DMS53 treated with DMSO at 0.1 percent for 48 hours (cell line): ENCODE results near the gene ARHGAP6.

ENCODE experiments used
- DNase-seq: peaks from one replicate; lab custom pipeline; 2025; ENCODE audit not compliant: unreplicated experiment; lab: John Stamatoyannopoulos, UW

The ARHGAP6 gene

DNA sequence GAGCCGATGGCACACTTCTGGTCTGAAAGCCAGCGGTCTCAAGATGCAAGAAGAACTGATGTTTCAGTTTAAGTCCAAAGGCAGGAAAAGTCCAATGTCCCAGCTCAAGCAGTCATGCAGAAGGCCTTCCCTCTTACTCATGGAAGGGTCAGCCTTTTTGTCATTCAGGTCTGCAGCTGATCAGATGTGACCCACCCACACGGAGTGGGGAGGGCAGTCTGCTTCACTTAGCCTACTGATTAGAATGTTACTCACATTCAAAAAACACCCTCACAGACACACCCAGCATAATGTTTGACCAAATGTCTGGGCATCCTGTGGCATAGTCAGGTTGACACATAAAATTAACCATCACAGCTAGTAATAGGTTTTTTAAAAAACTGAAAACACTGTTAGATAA is 548.0 kb downstream of the ARHGAP6 start:
- no peak for DNase-seq

DNA sequence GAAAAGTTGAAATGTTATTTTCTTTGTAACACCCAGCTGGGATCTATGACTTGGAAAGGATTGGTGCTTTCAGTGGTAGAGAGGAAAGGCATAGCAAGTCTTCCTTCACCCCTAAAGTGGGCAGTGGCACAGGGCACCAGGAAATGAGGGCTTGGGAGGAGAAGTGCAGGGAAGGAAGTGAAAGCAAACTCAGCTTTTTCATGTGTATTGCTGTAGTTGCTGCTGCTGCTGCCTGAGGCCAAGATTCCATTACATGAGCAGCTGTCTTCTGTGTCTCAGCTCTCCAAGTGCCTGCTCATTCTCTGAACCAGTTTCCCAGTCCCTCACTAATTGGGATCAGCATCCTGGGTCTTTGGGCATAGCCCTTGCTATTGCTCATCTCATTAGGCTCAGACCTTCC is 552.0 kb downstream of the ARHGAP6 start:
- DNase-seq, result no peak

DNA sequence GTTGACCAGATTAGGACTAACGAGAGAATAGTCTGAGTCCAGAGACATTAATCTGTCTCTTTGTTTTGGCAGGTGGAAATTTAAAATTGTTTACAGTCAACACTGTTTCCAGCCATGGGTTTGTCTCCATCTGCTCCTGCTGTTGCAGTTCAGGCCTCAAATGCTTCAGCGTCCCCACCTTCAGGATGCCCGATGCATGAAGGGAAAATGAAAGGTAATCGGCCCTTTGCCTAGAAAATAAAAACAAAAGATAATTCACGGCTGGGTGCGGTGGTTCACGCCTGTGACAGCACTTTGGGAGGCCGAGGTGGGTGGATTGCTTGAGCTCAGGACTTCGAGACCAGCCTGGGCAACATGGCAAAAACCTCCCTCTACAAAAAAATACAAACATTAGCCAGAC is 553.8 kb downstream of the ARHGAP6 start:
- no peak for DNase-seq

DNA sequence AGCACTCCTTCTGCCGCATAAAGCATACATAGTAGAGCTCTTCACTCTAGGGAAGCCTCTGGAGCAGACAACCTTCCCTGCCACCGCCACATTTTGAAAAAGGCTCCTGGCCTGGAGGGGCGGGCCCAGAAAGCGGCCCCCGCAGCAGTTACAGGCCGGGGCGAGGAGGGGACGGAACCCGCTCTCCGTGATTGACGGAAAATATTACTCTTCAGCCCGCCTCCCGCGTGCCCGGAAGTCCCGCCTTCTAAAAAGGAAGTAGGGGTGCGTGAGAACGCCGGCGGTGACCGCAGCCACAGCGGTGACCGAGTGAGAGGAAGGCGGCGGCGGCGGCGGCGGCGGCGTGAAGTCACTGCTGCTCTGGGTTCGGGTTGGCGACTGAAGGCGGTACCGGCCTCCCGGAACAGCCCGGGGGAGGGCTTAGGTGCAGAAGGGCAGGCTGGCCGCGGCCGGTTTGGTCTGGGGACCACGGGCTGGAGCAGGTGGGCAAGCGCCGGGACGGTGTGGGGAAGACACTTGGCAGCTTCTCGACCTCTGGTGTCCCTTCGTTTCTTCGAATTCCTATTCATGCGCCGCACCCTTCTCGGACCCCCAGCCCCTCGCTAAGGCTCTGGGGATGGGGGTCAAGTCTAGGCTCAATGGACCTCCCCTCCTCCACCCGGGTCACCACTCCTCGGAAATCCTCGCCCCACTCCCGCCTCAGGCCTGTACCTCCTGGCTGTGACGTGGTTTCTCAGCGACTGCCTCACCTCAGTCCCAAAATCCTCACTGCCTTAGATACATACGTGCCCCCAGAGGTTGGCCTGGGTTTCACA is 554.5 kb downstream of the ARHGAP6 start, which contains the start of gene HCCS:
Gene HCCS, plus strand, starts transcription at position 296 of the 815 bp plus-strand sequence. CDS start 729 bp downstream, outside the sequence.
- peak; percentile 23 for DNase-seq

DNA sequence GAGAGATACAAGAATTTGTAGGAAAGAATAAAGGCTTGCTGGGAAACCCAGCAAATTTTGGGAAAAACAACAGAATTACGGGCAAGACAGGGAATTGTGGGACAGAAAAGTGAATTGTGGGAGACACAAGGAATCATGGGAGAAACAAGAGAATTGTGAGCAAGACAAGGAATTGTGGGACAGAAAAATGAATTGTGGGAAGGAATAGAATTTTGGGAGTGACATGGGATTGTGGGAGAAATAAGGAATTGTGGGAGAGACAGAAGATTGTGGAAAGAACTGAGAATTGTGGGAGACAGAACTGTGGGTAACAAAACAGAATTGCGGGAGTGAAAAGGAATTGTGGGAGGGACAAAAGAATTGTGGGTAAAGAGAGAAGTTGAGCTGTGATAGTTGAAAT is 555.8 kb downstream of the ARHGAP6 start:
- DNase-seq, result no peak

DNA sequence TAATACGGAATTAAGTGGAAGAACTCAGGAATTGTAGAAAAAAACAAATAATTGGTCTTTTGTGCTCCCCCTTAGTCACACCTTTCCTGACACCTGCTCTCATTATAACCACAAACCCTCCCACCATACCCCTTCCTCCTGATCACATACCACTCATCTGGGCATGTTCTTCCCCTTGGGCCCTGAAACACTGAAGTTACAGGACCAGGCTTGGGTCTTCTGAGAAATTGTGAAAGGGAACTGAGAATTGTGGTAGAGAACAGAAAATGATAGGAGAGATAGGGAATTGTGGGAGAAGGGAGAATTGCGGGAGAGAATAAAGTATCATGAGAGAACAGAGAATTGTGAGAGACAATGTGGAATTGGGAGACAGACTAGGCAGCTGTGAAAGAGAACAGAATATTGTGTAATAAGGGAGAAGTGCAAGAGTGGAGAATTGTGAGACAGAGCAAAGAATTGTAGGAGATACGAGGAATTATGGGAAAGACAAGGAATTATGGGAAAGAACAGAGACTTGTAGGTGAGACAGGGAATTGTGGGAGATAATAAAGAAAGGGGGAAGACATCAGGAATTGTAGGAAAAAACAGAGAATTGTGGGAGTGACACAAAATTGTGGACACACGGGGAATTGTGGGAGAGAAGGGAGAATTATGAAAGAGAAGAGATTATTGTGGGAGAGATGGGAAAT is 557.3 kb downstream of the ARHGAP6 start:
- no peak for DNase-seq

DNA sequence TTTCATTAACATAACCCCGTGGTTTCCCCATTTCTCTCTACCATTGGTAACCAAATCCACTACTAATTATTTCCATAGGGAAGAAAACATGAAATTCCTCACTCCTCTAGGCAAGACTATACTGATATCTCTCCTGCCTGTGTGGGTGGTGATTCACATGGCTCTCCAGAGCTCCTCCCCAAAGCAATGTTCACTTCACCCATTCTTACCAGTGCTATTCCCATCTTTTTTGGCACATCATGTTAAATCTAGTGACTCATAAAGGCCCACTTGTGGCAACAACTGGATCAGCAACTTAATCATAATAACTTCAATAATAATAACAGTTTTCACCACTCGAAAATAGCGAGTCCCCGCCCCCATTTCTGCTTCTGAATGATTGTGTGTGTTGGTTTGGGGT is 560.6 kb downstream of the ARHGAP6 start:
- DNase-seq, result no peak

DNA sequence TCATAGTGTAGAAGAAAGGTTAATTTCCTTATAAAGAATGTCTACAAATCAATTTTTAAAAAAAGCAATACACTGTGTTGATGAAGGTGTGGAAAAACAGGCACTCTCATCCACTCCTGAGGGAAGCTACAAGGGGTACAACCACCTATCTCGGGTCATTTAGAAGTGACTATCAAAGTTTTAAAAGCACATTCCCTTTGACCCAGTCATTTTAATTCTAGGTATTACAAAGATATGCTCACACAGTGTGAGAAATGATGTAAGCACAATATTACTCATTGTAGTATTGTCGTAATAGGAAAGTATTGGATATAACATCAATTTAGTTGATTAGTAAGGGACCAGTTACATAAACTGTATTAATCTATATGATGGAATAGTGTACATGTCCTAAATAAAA is 562.0 kb downstream of the ARHGAP6 start:
- no peak for DNase-seq

DNA sequence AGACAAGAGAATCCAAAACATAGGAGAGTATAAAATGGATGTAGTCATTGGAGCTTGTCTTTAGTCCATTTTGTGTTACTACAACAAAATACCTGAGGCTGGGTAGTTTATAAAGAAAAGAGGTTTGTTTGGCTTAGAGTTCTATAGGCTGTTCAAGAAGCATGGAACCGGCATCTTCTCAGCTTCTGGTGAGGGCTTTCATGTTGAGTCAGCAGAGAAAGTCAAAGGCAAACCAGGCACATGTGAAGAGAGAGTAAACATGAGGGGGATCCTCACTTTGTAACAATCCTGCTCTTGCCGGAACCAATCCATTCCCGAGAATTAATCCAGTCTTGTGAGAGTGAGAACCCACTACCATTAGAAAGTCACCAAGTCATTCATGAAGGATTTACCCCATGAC is 562.7 kb downstream of the ARHGAP6 start:
- no peak for DNase-seq

DNA sequence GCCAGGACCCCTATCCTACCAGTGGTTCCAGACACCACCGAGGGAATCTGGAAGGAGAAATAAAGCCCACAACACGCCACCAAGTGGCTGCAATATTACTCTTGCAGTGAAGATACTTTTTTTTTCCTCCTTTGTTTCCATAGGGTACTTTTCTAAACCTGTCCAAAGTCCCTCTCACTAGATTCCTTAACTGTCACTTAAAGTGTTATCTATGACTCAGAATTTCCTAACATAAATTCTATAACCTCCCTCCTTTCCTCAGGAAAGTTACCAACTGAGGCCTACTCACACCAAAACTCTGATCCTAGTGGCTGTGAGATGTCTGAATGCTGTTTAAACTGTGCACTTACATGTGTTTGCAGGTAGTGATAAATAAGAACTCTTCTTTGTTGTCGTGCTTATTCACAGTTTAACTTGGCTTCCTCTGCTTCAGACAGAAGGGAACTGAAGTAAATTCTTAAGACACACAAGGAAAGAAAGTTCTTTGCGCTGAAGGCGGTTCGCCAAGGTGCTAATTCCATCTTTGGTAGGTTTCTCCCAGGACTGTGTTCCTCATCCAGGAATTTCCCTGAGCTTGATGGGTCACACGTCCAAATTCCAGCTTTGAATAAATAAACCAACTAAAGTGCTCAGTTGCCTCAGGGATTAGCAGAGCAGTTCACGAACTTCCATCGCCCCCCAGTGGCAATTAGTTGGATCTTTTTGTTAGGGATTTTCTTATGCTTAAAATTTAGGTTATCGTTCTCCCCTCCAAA is 565.3 kb downstream of the ARHGAP6 start:
- no peak for DNase-seq

DNA sequence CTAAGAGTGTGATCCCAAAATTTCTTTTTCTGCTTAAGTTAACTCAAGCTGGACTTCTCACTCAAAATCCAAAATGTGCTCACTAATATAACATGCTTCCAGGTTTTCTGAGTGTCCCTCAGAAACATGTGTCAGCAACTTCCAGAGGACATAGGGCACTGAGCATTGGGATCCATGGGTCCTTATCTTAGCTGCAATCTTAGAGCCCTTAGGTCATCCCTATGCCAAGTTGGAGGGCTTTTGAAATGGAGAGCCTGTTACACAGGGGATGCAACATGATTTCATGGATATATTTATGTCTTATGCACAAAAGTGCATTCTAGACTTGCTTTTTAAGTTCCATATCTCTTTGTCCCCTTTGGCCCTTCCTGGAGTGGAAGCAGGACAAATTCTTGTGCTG is 566.3 kb downstream of the ARHGAP6 start:
- no peak for DNase-seq

DNA sequence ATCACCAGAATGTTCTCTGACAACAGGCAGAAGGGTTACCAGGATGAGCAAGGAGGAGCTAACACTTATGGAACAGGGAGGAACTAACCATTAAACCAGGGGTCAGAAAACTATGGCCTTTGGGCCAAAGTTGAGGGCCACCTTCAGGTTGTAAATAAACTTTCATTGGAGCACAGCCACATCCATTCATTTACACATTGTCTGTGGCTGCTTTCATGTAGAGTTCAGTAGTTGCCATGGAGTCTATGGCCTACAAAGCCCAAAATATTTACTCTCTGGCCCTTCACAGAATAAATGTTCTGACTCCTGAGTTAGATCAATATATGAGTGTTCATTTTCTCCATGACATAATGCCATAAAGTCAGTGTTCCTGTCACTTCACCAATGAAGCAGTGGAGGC is 567.8 kb downstream of the ARHGAP6 start:
- DNase-seq, result no peak

DNA sequence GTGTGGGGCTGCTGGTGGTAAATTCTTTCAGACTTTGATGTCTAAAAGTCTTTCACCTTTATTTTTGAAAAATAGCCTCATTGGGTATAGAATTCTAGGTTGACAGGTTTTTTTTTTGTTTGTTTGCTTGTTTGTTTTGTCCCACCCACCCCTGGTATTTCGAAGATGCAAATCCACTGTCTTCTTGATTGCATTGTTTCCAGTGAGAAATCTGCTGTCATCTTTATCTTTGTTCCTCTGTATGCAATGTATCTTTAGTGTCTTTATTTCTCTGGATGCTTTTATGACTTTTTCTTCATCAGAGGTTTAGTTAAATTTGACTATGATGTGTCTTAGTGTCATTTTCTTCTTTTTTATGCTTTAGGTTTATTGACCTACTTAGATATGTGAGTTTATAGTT is 575.9 kb downstream of the ARHGAP6 start:
- DNase-seq, result no peak
